NCI-H2196 (cell line): Measurements from ENCODE around the gene KLHL8.

Experiments used
- DNase-seq: peaks from one replicate; lab custom pipeline; 2025; ENCODE audit not compliant: unreplicated experiment; lab: John Stamatoyannopoulos, UW

The KLHL8 gene

DNA sequence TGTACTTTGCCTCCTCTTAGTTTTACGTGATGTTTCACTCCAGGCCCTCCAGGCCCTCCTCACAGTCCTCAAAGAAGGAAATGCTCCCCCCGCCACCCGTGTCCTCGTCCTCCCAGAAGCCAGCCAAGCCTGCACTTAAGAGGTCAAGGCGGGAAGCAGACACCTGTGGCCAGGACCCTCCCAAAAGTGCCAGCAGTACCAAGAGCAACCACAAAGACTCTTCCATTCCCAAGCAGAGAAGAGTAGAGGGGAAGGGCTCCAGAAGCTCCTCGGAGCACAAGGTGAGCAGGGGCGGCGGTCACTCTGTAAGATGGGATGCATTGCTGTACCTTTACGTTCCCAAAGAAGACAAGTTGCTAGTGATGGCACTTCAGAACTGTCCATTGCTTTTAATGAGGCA, 94.4 kb downstream of the KLHL8 start:
- DNase-seq, result no peak

DNA sequence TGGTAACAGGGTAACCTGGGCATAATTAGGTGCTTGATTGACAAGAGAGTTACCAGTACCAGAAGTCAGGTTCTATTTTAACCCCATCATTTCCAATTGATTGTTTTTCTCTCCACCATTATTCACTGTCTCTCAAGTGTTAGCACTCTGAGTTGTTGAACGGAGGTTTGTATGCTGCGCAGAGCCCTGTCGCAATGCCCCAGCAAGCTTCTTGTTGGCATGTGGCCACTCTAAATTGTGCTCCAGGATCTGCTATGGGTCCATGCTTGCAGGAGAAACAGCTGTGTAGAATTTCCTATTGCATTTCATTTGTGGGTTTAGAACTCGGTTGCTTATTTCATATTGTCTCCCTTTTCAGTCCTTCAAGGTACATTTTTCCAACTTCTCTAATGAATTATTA, 98.2 kb downstream of the KLHL8 start:
- no peak for DNase-seq

DNA sequence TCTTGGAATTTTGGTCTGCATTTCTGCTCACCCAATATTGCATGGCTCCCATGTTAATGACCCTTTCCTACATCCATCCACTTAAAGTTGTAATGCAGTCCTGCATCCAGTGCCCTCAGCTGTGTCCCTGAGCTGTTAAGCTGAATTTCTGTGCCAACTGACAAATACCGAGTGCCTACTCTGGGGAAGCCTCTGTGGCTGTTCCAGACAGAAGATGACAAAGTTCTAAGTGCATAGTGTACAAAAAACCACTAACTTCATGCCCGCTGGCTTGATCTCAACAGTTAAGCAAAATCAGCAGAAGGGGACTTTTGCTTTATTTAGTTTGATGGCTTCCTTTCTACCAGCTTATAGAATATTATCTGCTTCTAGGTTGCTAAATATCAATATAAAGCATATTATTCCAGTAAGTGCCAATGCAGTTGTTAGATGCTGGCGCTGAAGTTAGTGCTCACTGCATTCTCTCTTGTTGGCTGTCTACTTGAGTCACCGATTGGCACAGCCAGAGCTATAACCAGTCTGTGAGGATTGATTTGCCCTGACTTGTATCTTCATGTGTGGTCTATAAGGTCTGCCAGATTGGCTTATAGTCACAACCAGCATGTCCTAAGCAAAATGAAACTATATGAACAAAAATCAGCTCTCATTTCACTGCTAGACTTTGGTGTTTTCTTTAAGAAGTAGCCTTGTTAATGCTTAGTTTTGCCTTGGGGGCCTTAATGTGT, 98.9 kb downstream of the KLHL8 start:
- DNase-seq, result no peak

DNA sequence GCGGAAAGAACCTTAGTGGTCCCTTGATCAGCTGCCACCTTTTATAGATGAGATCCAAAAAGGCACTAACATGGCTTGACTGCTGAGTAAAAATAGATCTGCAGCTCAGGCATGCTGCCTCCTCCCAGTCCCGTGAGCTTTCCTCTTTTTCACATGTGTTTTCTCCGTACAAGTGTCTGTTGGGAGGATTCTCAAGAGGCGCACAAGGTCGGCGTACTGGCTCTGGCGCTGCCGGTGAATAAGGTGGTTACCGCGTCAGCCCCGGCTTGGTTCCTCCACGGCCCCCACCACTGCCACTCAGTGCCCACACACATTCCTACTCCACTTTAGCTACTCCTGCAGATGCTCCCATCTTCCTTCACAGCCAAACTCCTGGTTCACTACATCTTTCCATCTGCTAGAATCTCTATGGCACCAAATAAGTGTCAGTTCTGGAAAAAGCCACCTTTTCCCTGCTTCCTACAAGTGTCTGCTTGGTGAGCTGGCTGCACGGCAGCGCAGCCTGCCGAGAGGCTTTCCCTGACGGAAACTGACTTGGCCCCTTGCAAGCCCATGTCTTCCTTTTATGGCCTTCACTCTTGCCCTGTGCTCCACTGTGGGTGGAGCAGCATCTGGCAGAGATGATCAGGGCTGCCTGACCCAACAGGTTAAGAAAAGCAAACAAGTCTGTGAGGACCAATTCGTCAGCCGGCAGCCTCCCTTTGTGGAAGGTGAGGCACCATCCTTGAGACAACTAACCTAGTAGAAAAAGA, 99.8 kb downstream of the KLHL8 start:
- DNase-seq, result peak; percentile 54

DNA sequence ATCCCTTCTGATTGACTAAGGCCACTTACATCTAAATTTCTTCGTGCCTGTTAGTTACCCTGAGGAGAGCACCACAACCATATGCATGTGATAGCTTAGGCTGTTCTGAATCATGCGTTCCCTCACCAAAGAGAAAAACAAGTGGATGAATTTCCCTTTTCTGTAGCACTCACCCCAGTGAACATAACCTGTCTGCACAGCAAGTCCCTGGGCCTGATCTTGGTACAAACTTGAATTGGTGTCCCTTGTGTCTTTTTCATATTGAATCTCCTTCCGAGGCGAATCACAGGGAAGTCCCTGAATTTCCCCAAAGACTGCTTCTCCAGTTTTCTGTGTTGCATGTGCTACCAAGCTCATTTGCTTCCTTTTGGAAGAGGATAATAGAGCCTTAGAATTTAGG, 100.4 kb downstream of the KLHL8 start:
- DNase-seq, result no peak

DNA sequence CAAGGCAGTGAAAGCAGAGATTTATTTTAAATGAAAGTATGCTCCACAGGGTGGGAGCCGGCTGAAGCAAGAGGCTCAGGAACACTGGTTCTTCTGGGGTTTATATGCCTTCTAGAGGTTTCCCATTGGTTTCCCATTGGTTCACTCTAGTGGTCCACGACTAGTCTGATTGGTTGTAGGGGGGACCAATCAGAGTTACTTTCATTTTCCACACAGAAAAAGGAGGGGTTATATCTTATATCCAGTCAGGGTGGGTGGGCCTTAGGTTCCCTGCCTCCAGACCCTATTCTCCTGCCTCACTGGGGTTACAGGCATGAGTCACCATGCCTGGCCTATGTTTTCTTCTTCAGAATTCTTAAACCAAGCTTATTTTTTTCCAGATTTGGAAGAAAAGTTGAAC, 101.6 kb downstream of the KLHL8 start:
- no peak for DNase-seq

DNA sequence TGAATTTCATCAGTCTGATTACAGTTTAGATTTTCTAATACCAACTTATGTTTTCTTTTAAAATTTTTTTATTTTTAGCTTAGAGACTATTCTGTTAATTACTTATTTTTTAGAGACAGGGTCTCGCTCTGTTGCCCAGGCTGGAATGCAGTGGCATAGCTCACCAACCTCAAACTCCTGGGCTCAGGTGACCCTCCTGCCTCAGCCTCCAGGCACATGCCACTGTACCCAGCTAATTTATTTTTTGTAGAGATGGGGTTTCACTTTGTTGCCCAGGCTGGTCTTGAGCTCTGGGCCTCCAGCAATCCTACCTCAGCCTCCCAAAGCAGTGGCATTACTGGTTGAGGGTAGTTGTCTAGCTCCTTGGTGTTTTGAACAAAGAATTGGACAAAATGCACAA, 102.0 kb downstream of the KLHL8 start:
- DNase-seq, result no peak

DNA sequence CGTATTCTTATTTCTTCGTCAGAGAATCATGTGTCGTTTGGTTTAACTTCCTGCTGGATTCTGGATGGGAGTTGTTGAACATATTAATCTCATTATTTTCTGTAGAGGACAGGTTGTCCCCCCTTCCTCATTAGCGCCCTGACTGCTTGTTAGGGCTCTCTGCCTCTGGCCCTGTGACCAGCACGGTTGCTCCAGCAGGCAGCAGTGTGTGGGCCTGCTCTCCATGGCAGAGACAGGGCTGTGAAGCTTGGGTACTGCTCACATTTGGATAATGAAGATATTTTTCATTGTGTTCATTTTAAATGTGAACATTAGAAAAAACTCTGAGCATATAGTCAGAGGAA, 102.7 kb downstream of the KLHL8 start:
- DNase-seq, result no peak

DNA sequence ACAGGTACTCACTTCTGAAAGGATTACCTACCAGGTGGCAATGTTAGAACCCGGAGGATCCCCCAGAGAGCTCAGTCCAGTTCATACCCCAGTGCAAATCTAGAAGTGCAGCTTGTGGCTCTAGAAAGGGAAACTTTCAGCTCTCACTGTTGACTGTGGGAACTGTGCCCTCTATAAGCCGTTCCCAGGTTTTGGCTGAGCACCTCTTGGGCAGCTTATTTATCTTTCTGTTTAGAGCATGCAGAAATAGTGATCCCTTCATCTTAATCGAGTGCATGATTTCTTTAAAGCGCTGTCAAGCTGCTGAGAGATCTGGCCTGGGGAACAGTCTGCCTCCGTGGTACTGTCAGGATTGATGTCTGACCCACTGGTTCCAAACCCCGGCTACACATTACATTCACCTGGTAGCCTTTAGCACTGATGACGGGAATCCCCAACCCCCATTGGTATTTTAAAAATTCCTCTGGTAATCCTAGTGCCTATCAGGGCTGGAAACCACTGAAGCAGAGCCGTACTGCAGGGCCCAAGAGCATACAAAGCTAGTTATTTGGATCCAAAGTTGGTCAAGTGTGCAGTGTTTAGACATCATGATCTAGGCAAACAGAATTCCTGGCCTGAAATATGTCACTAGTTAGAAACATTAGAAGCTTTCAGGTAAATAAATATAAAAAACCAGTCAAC, 103.2 kb downstream of the KLHL8 start:
- DNase-seq, result peak; percentile 9

DNA sequence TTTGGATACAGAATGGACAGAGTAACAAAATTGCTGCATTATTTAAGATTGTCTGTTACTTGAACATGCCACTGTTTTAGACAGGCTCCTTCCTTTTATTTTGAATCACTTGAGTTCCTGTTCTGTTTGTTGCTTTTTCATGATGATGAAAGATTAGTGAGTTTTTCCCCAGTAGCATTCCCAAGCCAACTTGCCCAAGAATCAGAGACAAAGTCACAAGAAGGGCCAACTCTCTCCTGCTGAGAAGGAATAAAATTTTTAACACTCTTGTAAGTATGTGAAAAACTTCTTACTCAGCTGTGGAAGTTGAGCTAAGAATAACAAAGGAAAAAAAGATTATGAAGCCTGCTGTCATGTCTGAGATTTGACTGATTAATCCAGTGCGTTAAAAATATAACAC, 104.2 kb downstream of the KLHL8 start:
- no peak for DNase-seq

DNA sequence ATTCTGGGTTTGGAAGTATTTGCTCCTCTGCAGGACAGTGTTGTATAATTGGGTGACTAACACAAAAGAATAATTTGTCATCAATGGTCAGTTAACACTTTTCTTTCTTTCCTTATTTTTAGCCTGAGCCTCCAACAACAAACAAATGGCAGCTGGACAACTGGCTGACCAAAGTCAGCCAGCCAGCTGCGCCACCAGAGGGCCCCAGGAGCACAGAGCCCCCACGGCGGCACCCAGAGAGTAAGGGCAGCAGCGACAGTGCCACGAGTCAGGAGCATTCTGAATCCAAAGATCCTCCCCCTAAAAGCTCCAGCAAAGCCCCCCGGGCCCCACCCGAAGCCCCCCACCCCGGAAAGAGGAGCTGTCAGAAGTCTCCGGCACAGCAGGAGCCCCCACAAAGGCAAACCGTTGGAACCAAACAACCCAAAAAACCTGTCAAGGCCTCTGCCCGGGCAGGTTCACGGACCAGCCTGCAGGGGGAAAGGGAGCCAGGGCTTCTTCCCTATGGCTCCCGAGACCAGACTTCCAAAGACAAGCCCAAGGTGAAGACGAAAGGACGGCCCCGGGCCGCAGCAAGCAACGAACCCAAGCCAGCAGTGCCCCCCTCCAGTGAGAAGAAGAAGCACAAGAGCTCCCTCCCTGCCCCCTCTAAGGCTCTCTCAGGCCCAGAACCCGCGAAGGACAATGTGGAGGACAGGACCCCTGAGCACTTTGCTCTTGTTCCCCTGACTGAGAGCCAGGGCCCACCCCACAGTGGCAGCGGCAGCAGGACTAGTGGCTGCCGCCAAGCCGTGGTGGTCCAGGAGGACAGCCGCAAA, 106.0 kb downstream of the KLHL8 start:
- no peak for DNase-seq

DNA sequence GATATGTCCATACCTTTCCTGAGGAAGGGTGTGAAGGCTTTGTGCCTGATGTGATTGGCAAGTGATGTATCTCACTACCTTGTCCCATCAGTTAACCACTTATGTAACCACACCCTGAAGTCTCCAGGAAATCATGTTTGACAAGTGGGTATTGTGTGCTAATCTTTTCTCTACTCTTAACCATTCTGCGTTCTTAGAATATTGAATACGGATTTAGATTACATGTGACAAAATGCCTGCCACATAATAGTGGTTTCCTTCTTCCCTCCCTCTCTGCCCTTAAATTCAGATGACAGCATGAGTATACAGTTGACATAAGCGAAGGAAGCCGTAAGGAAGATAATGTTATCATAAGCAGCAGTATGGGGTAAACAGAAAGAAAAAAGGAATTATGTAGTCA, 108.4 kb downstream of the KLHL8 start:
- DNase-seq, result no peak
